OCI-M2 (cell line): ENCODE results near the gene KCNH1.

ENCODE experiments used
- DNase-seq: peaks from one replicate; lab custom pipeline; 2025; ENCODE audit not compliant: unreplicated experiment; lab: John Stamatoyannopoulos, UW

KCNH1 gene

GRCh38 chr1:210815641-210816550 lies 318.1 kb downstream of the KCNH1 start:
- DNase-seq: no peak

- no peak for DNase-seq
These were observed 319.4 kb downstream of the KCNH1 start for GRCh38 chr1:210814382-210815123.

- no peak for DNase-seq
These were observed 332.4 kb downstream of the KCNH1 start for GRCh38 chr1:210801501-210801900.

GRCh38 chr1:210800756-210801155 lies 333.2 kb downstream of the KCNH1 start:
- DNase-seq: no peak

GRCh38 chr1:210800301-210800700 lies 333.6 kb downstream of the KCNH1 start:
- DNase-seq: no peak

- no peak for DNase-seq
These were observed 336.5 kb downstream of the KCNH1 start for GRCh38 chr1:210797422-210797821.

GRCh38 chr1:210796421-210796820 lies 337.5 kb downstream of the KCNH1 start:
- DNase-seq: no peak

GRCh38 chr1:210794445-210794844 lies 339.5 kb downstream of the KCNH1 start:
- DNase-seq: no peak

- no peak for DNase-seq
These were observed 341.5 kb downstream of the KCNH1 start for GRCh38 chr1:210792250-210793102.

- no peak for DNase-seq
These were observed 343.8 kb downstream of the KCNH1 start for GRCh38 chr1:210790196-210790595.

- DNase-seq: no peak
These were observed 346.1 kb downstream of the KCNH1 start for GRCh38 chr1:210787800-210788199.

- no peak for DNase-seq
These were observed 347.4 kb downstream of the KCNH1 start for GRCh38 chr1:210786546-210786945.

GRCh38 chr1:210783925-210784324 lies 350.0 kb downstream of the KCNH1 start:
- no peak for DNase-seq

- no peak for DNase-seq
These were observed 352.3 kb downstream of the KCNH1 start for GRCh38 chr1:210781652-210782051.

- DNase-seq: no peak
These were observed 354.7 kb downstream of the KCNH1 start for GRCh38 chr1:210779269-210779668.

- DNase-seq: no peak
These were observed 356.0 kb downstream of the KCNH1 start for GRCh38 chr1:210777914-210778313.

GRCh38 chr1:210776712-210777111 lies 357.2 kb downstream of the KCNH1 start:
- DNase-seq: no peak

- DNase-seq: no peak
These were observed 358.7 kb downstream of the KCNH1 start for GRCh38 chr1:210775289-210775688.

- no peak for DNase-seq
These were observed 360.5 kb downstream of the KCNH1 start for GRCh38 chr1:210773450-210773849.

GRCh38 chr1:210771131-210771530 lies 362.8 kb downstream of the KCNH1 start:
- no peak for DNase-seq

GRCh38 chr1:210770396-210770984 lies 363.5 kb downstream of the KCNH1 start:
- no peak for DNase-seq
